GM21786 (cell line): Measurements from ENCODE around the gene C1orf141.
"Not testable (repeated sequence)": the region's sequence is repeated elsewhere in the genome, so short reads cannot be mapped to it uniquely, and the experiment has no call there.

Source experiments
- ATAC-seq: cut with Tn5 transposase; IDR thresholded peaks from one replicate; pipeline ENCODE4 v1.9.1; 2021; ENCODE audit not compliant: unreplicated experiment

The C1orf141 gene

GRCh38 chr1:67134695-67135094, at the start of gene C1orf141:
Gene C1orf141, minus strand, starts transcription at chr1:67134970. Its CDS starts 7,730 bp downstream, at chr1:67127240.
- ATAC-seq, result no peak

- no peak for ATAC-seq
Measured at GRCh38 chr1:67175530-67176087, 40.8 kb upstream of the C1orf141 start.

- ATAC-seq, result no peak
Measured at GRCh38 chr1:67174716-67175284, 40.0 kb upstream of the C1orf141 start.

- ATAC-seq, result no peak
Measured at GRCh38 chr1:67173988-67174387, 39.2 kb upstream of the C1orf141 start.

- ATAC-seq, result no peak
Measured at GRCh38 chr1:67171978-67172377, 37.2 kb upstream of the C1orf141 start.

- no peak for ATAC-seq
Measured at GRCh38 chr1:67171574-67171955, 36.8 kb upstream of the C1orf141 start.

GRCh38 chr1:67170751-67171573, 36.2 kb upstream of the C1orf141 start:
- no peak for ATAC-seq

GRCh38 chr1:67169932-67170331, 35.2 kb upstream of the C1orf141 start:
- no peak for ATAC-seq

GRCh38 chr1:67169496-67169895, 34.7 kb upstream of the C1orf141 start:
- ATAC-seq, result peak; percentile 57

GRCh38 chr1:67166196-67166595, 31.4 kb upstream of the C1orf141 start, which contains the start of gene IL23R:
Gene IL23R, plus strand, starts transcription at chr1:67166454. Its CDS starts 1,667 bp downstream, at chr1:67168121.
- peak; percentile 83 for ATAC-seq

- no peak for ATAC-seq
Measured at GRCh38 chr1:67165468-67166041, 30.8 kb upstream of the C1orf141 start.

GRCh38 chr1:67162954-67163353, 28.2 kb upstream of the C1orf141 start:
- no peak for ATAC-seq

GRCh38 chr1:67159233-67159632, 24.5 kb upstream of the C1orf141 start:
- ATAC-seq, result no peak

GRCh38 chr1:67158401-67158800, 23.6 kb upstream of the C1orf141 start:
- ATAC-seq, result no peak

GRCh38 chr1:67150931-67151330, 16.2 kb upstream of the C1orf141 start:
- ATAC-seq, result no peak

GRCh38 chr1:67149179-67149770, 14.5 kb upstream of the C1orf141 start:
- ATAC-seq, result peak; percentile 97

- ATAC-seq, result peak; percentile 12
Measured at GRCh38 chr1:67148516-67149178, 13.9 kb upstream of the C1orf141 start.

GRCh38 chr1:67147973-67148372, 13.2 kb upstream of the C1orf141 start:
- ATAC-seq, result not testable (repeated sequence)

GRCh38 chr1:67146539-67146938, 11.8 kb upstream of the C1orf141 start:
- ATAC-seq, result no peak

- no peak for ATAC-seq
Measured at GRCh38 chr1:67146101-67146500, 11.3 kb upstream of the C1orf141 start.

- no peak for ATAC-seq
Measured at GRCh38 chr1:67144696-67145095, 9.9 kb upstream of the C1orf141 start.
